HL-60 (cell line): ENCODE measurements around the gene SUMF1.

Experiments
- DNase-seq, 2 experiments: peaks; one replicate each; pipeline ENCODE4 v3.0.0-alpha.2; 2010 to 2020; ENCODE audit warnings: low read depth in 1 of 2, low spot score in 1 of 2
- H3K27ac ChIP-seq: fragments of 250-450 bp; sonication (Bioruptor Pico); replicated peaks from 2 replicates; pipeline ENCODE4 v1.5.1; 2020; ENCODE audit warnings: mild to moderate bottlenecking, moderate library complexity
- H3K27me3 ChIP-seq: fragments of 250-450 bp; sonication (Bioruptor Pico); 2 replicates; pipeline ENCODE4 v1.5.1; 2021; ENCODE audit warnings: mild to moderate bottlenecking, moderate library complexity; ENCODE audit not compliant: insufficient read depth, poor library complexity, severe bottlenecking
- H3K4me3 ChIP-seq: replicated peaks from 2 replicates; pipeline ENCODE4 v1.5.1; 2011; ENCODE audit warnings: mild to moderate bottlenecking, control low read depth, low read length; ENCODE audit not compliant: insufficient read depth
- CTCF ChIP-seq: IDR thresholded peaks from one replicate; pipeline ENCODE4 v1.5.1; 2011; ENCODE audit warnings: low read length, control low read depth, inconsistent platforms; ENCODE audit not compliant: insufficient read depth
- GABPA ChIP-seq: IDR thresholded peaks from 2 replicates; pipeline ENCODE4 v1.6.1; 2012; ENCODE audit warnings: low read depth
- POLR2AphosphoS5 ChIP-seq: IDR thresholded peaks from 2 replicates; pipeline ENCODE4 v1.6.1; 2012; ENCODE audit warnings: low read depth
- REST ChIP-seq: IDR thresholded peaks from 2 replicates; pipeline ENCODE4 v1.6.1; 2012; ENCODE audit warnings: low read depth; ENCODE audit not compliant: insufficient replicate concordance
- SPI1 ChIP-seq: IDR thresholded peaks from 2 replicates; pipeline ENCODE4 v1.6.1; 2012; ENCODE audit warnings: low read depth, mild to moderate bottlenecking, borderline replicate concordance

The SUMF1 gene

DNA sequence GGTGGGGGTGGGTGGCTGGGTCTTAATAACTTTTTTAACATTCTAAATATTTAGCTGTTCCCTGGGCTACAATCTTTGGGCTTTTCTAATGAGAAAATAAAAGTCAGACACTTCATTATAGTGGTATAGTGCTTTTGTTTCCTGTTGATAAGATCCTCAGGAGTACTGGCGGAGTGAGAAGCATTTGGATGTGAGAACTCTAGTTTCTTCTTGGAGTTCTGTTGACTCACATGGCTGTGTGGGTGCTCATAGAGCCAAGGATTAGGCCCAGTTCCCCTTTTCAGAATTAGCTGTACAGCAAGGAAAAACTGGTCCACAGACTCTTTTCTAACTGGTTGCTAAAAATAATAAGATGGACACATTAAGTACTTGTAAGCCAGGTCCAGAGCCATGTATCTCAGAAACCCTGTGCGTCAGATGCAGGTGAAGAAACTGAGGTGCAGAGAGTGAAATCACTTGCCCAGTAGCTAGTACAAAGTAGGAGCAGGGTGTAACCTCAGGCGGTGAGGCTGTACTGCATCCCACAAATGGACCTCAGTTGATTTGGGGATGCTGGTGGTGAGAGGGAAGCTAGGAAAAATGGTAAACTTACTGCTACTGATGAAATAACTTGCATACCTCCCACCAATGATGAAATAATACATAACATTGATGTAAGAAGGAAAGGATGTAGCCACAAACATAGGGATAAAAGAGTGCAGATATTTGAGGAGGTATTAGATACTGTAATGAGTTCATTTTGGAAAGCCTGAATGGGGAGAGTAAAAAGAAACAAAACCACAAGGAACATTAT is 28.4 kb upstream of the SUMF1 start:
- peak in 1 of 2 experiments; percentile 47 for DNase-seq
- H3K27ac ChIP-seq: peak overlapping the region; percentile 30
- H3K4me3 ChIP-seq: peak overlapping the region; percentile 90
- TF ChIP-seq SPI1: peak; percentile 96
- no peak for TF ChIP-seq GABPA
- TF ChIP-seq CTCF: no peak
- no peak for TF ChIP-seq POLR2AphosphoS5
- H3K27me3 ChIP-seq: no peaks in the 10 kb centered on the region

DNA sequence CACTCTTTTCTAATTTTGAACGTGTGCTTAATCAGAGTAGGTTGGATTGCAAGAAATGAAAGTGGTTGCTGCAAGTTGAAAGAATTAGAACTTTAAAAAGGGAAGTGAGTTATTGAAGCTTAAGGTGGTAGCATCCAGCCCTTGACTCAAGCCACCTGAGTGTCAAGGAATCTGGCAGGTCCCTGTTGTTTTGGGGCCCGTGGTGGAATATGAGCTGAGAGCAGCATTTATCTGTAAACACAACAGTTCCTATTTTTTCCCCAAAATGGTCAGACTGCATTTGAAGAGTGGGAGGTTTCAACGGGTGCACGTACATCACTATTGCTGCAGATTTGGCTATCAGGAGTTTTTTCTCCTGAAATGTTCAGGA is 27.8 kb upstream of the SUMF1 start:
- peak overlapping the region; percentile 90 for H3K4me3 ChIP-seq
- DNase-seq: no peak
- peak overlapping the region; percentile 68 for H3K27ac ChIP-seq
- no peak for TF ChIP-seq POLR2AphosphoS5
- TF ChIP-seq SPI1: peak; percentile 90
- TF ChIP-seq REST: no peak
- no peak for TF ChIP-seq CTCF
- no peak for TF ChIP-seq GABPA
- no peaks in the 10 kb centered on the region for H3K27me3 ChIP-seq

- H3K27ac ChIP-seq: peak overlapping the region; percentile 68
- TF ChIP-seq POLR2AphosphoS5: no peak
- TF ChIP-seq GABPA: no peak
- no peak for TF ChIP-seq CTCF
- TF ChIP-seq SPI1: no peak
- TF ChIP-seq REST: no peak
- no peaks in the 10 kb centered on the region for H3K27me3 ChIP-seq
These were observed 27.1 kb upstream of the SUMF1 start for GRCh38 chr3:4493941-4494894.

More at GRCh38 chr3:4493941-4494894, 27.1 kb upstream of the SUMF1 start:
- peak overlapping the region; percentile 90 for H3K4me3 ChIP-seq
- peak in 1 of 2 experiments; percentile 37 for DNase-seq
